ENCODE data around the gene MAP2K5. TPM values are rescaled to one million over a fixed set of nuclear protein-coding genes. Genes with fewer than 3 reads are reported as not detected.

The MAP2K5 gene
- total RNA-seq, 2 donors from 2014 or later = 7.4 to 10.2 TPM

DNA sequence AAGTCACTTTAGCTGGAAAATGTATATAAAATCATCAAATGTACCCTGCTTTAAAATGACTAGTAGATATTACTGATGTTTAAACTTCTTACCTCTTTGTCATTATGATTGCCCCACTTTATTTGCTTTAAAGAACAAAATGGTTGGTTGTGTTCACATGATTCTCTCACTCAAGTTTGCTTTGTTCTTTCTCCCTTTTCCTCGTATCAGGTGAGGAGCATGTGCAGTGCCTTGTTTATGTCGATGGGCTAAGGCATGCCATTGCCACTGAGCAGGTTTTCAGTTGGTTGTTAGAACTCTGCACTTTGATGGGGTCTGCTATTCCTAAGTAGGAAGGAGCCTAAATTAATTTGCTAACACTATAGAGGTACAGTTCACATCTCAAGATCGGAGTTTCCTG lies 5.3 kb downstream of the MAP2K5 start:
- no peak overlapping the region for H3K4me3 ChIP-seq
- no peak overlapping the region for H3K27ac ChIP-seq
- H3K36me3 ChIP-seq = peaks cover 4% of the 10 kb centered on the region
- TF ChIP-seq CTCF (IDR thresholded peaks at IDR 0.05) = no peak
- H3K9me3 ChIP-seq = no peaks in the 10 kb centered on the region
- peaks cover 8 to 22% of the 10 kb centered on the region in 2 donors for H3K4me1 ChIP-seq (ENCODE audit: control insufficient read depth in 1 of 2, low read depth in 2 of 2)
- DNase-seq (ENCODE audit: low spot score) = no peak
- no peak for ATAC-seq (ENCODE audit: insufficient number of reproducible peaks, low FRiP score, low read depth)
- H3K27me3 ChIP-seq (replicated peaks; ENCODE audit: insufficient read depth) = no peaks in the 10 kb centered on the region

DNA sequence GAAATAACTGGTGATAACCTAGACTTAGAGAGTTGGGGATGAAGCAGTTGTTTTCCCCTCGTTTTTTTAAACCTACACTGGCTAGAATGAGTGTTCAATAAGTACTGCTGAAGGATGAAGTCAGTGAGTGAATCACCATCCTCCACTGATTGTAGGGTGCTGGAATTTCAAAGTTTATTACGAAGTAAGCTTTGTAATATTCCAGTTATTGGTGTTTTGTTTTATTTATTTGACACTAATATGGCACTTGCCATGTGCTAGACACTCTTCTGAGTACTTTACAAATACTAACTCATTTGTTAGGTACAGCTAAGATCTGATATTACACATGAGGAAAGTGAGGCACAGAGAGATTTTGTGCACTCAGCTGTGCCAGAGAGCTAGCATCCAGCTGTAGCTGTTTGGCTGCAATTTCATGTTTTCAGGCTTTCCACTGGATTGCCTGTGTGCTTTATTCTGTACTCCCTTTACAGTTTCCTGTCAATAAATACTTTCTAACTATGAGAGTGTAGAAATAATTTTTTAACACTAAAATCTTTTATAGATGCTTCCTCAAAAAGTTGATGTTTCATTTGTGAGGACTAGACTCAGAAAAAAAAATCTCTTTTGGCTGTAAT lies 5.8 kb downstream of the MAP2K5 start:
- DNase-seq (ENCODE audit: low spot score) (no peak), ATAC-seq (ENCODE audit: insufficient number of reproducible peaks, low FRiP score, low read depth) (no peak)
- H3K4me1 ChIP-seq (ENCODE audit: control insufficient read depth in 1 of 2, low read depth in 2 of 2) = peaks cover 8 to 19% of the 10 kb centered on the region in 2 donors
- TF ChIP-seq CTCF (IDR thresholded peaks at IDR 0.05) = no peak
- no peak overlapping the region for H3K27ac ChIP-seq
- no peaks in the 10 kb centered on the region for H3K9me3 ChIP-seq
- no peaks in the 10 kb centered on the region for H3K27me3 ChIP-seq (replicated peaks; ENCODE audit: insufficient read depth)
- peaks cover 4% of the 10 kb centered on the region for H3K36me3 ChIP-seq
- H3K4me3 ChIP-seq = no peak overlapping the region

DNA sequence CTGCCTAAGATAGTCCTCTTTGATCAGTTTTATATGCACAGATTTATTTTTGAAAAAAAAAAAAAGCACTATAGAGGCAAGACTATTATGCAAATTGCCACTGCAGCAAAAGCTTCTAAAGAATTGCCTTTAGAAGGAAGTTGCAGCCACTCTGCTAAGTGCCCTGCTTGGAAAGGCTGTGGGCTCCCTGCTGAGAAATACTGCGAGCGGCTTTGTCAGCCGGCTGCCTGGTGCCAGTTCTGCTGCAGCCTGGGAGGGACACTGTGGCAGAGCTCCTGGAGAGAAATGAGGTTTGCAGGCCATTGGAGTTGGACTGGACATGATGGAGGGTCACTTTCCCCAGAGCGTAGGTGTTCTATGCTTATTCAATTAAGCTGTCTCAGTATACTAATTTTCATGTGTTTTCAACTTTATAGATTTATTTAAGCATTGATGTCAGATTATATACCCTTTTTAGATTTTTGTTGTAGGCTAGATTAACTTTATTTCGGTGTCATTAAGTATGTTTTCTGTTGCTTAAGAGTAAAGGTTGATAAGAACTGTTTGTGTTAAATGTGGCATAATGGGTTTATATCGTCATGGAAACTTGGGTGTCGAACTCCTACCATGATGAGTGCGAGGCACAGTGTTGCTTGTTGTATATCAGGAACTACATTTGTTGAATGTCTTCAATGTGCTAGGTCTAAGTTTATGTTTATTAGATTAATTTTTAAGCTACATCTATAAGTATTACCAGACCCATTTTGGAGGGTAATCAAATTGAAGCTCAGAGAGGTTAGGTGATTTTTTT lies 6.6 kb downstream of the MAP2K5 start:
- H3K36me3 ChIP-seq = peaks cover 4% of the 10 kb centered on the region
- DNase-seq (ENCODE audit: low spot score) = no peak
- H3K4me3 ChIP-seq = no peak overlapping the region
- H3K4me1 ChIP-seq (ENCODE audit: control insufficient read depth in 1 of 2, low read depth in 2 of 2) = peaks cover 8 to 11% of the 10 kb centered on the region in 2 donors
- no peaks in the 10 kb centered on the region for H3K9me3 ChIP-seq
- TF ChIP-seq CTCF (IDR thresholded peaks at IDR 0.05) = no peak
- H3K27ac ChIP-seq = no peak overlapping the region
- ATAC-seq (ENCODE audit: insufficient number of reproducible peaks, low FRiP score, low read depth) = no peak
- H3K27me3 ChIP-seq (replicated peaks; ENCODE audit: insufficient read depth) = no peaks in the 10 kb centered on the region

- ATAC-seq (ENCODE audit: insufficient number of reproducible peaks, low FRiP score, low read depth) (no peak), DNase-seq (ENCODE audit: low spot score) (no peak)
- Histone ChIP-seq H3K27me3 (replicated peaks; ENCODE audit: insufficient read depth) (no peaks in the 10 kb centered on the region), H3K4me1 (ENCODE audit: control insufficient read depth in 1 of 2, low read depth in 2 of 2) (peaks cover 8 to 11% of the 10 kb centered on the region in 2 donors), H3K9me3 (no peaks in the 10 kb centered on the region), H3K27ac (no peak overlapping the region), H3K4me3 (no peak overlapping the region), H3K36me3 (peaks cover 4% of the 10 kb centered on the region)
- no peak for TF ChIP-seq CTCF (IDR thresholded peaks at IDR 0.05)
These were observed 7.2 kb downstream of the MAP2K5 start for GRCh38 chr15:67549736-67550135.

DNA sequence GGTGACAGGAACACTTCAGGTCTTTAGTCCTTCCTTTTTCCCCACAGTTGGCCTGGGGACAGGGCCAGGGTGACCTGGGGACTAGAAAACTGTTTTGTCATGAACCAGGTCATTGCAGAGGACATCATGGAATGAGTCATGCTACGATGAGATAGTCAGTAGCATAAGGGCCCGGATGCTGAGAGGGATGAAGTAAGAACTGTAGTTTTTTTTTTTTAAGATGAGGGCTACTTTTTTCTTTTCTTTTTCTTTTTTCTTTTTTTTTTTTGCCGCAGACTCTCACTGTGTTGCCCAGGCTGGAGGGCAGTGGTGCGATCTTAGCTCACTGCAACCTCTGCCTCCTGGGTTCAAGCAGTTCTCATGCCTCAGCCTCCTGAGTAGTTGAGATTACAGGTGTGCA lies 8.0 kb downstream of the MAP2K5 start:
- H3K9me3 ChIP-seq = no peaks in the 10 kb centered on the region
- TF ChIP-seq CTCF (IDR thresholded peaks at IDR 0.05) = no peak
- H3K27ac ChIP-seq = no peak overlapping the region
- no peaks in the 10 kb centered on the region for H3K27me3 ChIP-seq (replicated peaks; ENCODE audit: insufficient read depth)
- peaks cover 8 to 11% of the 10 kb centered on the region in 2 donors for H3K4me1 ChIP-seq (ENCODE audit: control insufficient read depth in 1 of 2, low read depth in 2 of 2)
- no peak overlapping the region for H3K4me3 ChIP-seq
- peaks cover 4% of the 10 kb centered on the region for H3K36me3 ChIP-seq
- DNase-seq (ENCODE audit: low spot score) (no peak), ATAC-seq (ENCODE audit: insufficient number of reproducible peaks, low FRiP score, low read depth) (no peak)
